ENCODE results near the gene HOXB7. TPM values are rescaled to one million over a fixed set of nuclear protein-coding genes. Genes with fewer than 3 reads are reported as not detected.

HOXB7 gene
- total and polyA plus RNA-seq, 4 donors = 16.6 to 99.7 (median 49.7) TPM

DNA sequence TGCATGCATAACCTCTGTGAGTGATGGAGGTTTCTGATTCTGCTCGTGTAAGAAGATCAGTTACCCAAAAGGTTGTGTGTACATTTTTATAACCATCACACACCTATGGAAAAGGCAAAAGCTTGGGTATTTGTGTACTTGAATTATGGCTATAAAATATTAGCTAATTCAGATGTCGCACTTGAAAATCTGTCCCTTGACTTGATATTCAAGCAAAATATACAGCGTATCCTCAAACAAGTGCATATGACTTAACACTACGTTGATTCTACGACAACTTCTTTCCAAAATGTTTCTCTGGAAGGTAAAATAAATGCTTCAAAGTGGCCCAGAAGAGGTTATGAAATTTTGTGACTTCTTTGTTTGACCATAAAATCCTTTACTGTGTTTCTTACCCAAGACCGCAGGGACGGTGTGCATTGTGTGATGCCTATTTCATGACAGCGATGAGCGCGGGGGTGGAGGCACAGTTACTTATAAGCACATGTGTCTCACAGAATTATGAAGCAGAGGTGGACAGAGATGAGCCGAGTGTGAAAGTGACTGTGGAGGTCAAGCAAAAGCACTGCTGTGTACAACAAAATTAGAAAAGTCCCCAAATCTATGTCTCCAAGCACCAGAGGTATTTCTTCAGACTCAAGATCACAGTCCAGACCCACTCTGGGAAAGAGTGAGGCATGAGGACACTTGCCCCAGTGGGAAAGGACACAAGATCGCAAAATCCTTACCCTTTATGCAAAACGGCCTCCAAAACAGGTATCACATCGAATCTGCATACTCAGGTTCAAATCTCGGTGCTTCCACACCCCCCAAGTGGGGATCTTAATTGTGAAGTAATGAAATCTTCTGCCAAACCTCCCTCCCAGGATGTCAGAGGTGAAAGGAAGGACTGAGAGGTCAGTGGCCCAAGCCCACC lies 19.4 kb upstream of the HOXB7 start:
- peak in 1 of 6 donors; percentile 49 for DNase-seq (ENCODE audit: low read depth in 4 of 6, low spot score in 6 of 6)
- Histone ChIP-seq H3K27me3 (ENCODE audit: control insufficient read depth, insufficient read depth, low read length) (peaks cover 59% of the 10 kb centered on the region), H3K4me3 (ENCODE audit: low read depth, low read length) (no peak overlapping the region), H3K27ac (ENCODE audit: low read depth, low read length) (no peak overlapping the region), H3K4me1 (ENCODE audit: control insufficient read depth, insufficient read depth, low read length) (peaks cover 42% of the 10 kb centered on the region), H3K9me3 (ENCODE audit: control insufficient read depth, insufficient read depth, low read length) (no peaks in the 10 kb centered on the region), H3K36me3 (ENCODE audit: control insufficient read depth, insufficient read depth, low read length) (peaks cover 4% of the 10 kb centered on the region)
- 45% methylated on average over 7 of the region's 15 CpGs for WGBS (ENCODE audit: insufficient coverage)

DNA sequence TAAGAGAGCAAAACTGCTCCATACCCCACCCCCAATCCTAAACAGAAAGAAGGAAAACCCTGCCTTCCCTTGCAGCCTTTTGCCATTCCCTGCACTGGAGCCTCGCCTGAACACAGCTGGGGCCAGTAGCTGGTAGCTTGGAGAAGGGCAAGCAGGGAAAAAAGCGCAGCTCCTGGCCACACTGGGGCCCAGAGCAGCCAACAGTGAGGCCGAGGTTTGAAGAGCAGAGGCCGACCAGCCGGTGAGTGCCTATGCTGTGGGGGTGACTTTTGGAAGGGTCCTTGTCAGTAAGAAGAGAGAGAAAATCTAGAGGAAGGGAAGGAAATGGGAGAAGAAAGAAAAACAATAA lies 18.6 kb upstream of the HOXB7 start:
- WGBS (ENCODE audit: insufficient coverage) = 57% methylated on average over 5 of the region's 5 CpGs
- peaks cover 57% of the 10 kb centered on the region for H3K27me3 ChIP-seq (ENCODE audit: control insufficient read depth, insufficient read depth, low read length)
- H3K4me1 ChIP-seq (ENCODE audit: control insufficient read depth, insufficient read depth, low read length) = peaks cover 44% of the 10 kb centered on the region
- H3K36me3 ChIP-seq (ENCODE audit: control insufficient read depth, insufficient read depth, low read length) = peaks cover 4% of the 10 kb centered on the region
- peak in 1 of 6 donors; percentile 17 for DNase-seq (ENCODE audit: low read depth in 4 of 6, low spot score in 6 of 6)
- H3K27ac ChIP-seq (ENCODE audit: low read depth, low read length) = no peak overlapping the region
- no peaks in the 10 kb centered on the region for H3K9me3 ChIP-seq (ENCODE audit: control insufficient read depth, insufficient read depth, low read length)
- no peak overlapping the region for H3K4me3 ChIP-seq (ENCODE audit: low read depth, low read length)

- WGBS (ENCODE audit: insufficient coverage) = 56% methylated on average over 2 of the region's 5 CpGs
Measured at GRCh38 chr17:48628649-48629410, 18.0 kb upstream of the HOXB7 start.

DNA sequence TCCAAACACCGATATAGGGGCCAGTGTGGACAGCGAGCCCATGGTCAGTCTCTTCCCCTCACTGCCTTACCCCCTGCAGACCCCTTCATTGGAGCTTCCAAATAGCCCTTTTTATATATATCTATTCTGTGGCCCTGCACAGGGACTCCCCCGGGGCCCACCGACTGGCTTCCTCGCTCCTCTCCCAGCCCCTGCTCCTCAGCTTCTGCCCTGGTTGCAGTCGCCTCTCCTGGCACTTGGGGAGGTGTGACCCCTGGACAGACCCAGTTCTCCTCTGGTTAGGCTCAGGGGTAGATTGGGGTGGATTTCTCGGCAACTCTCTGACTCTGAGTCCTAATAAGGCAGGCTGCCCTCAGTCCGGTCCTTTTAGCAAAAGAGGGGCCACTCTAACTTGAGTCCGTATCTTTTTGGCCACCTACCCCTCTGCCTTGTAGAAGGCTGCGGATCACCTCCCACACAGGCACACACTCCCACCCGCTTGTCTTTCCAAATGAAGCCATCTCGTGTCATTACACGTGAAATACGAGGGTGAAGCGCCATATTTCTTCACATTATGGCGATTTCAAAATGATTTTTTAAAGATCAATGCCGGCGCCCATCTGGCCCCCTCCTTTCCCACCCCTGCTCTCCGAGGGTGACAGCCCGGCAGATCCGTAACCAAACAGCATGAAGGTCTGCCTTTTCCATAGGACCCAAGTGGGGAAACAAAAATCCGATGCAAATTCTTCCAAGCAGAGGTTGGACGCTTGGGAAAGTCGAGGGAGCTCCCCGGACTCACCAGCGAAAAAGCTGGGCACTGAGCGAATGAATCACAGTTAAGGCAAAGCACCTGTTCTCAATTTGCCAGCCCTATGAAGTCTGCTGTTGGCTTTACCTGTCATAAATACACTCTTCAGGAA lies 17.1 kb upstream of the HOXB7 start:
- H3K27ac ChIP-seq (ENCODE audit: low read depth, low read length) = peak overlapping the region; percentile 93
- H3K9me3 ChIP-seq (ENCODE audit: control insufficient read depth, insufficient read depth, low read length) = no peaks in the 10 kb centered on the region
- no peaks in the 10 kb centered on the region for H3K36me3 ChIP-seq (ENCODE audit: control insufficient read depth, insufficient read depth, low read length)
- H3K4me1 ChIP-seq (ENCODE audit: control insufficient read depth, insufficient read depth, low read length) = peaks cover 42% of the 10 kb centered on the region
- DNase-seq (ENCODE audit: low read depth in 4 of 6, low spot score in 6 of 6) = peak in 1 of 6 donors; percentile 51
- WGBS (ENCODE audit: insufficient coverage) = 30% methylated on average over 24 of the region's 27 CpGs
- H3K27me3 ChIP-seq (ENCODE audit: control insufficient read depth, insufficient read depth, low read length) = peaks cover 51% of the 10 kb centered on the region
- H3K4me3 ChIP-seq (ENCODE audit: low read depth, low read length) = no peak overlapping the region

More at GRCh38 chr17:48628649-48629410, 18.0 kb upstream of the HOXB7 start:
- H3K4me3 ChIP-seq (ENCODE audit: low read depth, low read length) = no peak overlapping the region
- no peaks in the 10 kb centered on the region for H3K9me3 ChIP-seq (ENCODE audit: control insufficient read depth, insufficient read depth, low read length)
- peaks cover 54% of the 10 kb centered on the region for H3K27me3 ChIP-seq (ENCODE audit: control insufficient read depth, insufficient read depth, low read length)
- H3K4me1 ChIP-seq (ENCODE audit: control insufficient read depth, insufficient read depth, low read length) = peaks cover 41% of the 10 kb centered on the region
- H3K36me3 ChIP-seq (ENCODE audit: control insufficient read depth, insufficient read depth, low read length) = peaks cover 3% of the 10 kb centered on the region
- DNase-seq (ENCODE audit: low read depth in 4 of 6, low spot score in 6 of 6) = peak in 1 of 6 donors; percentile 42
- no peak overlapping the region for H3K27ac ChIP-seq (ENCODE audit: low read depth, low read length)

GRCh38 chr17:48627118-48627597 lies 16.3 kb upstream of the HOXB7 start:
- WGBS (ENCODE audit: insufficient coverage) = 20% methylated on average over 1 of the region's 5 CpGs
- H3K36me3 ChIP-seq (ENCODE audit: control insufficient read depth, insufficient read depth, low read length) = no peaks in the 10 kb centered on the region
- peak overlapping the region; percentile 73 for H3K4me3 ChIP-seq (ENCODE audit: low read depth, low read length)
- DNase-seq (ENCODE audit: low read depth in 4 of 6, low spot score in 6 of 6) = no peak
- peaks cover 45% of the 10 kb centered on the region for H3K4me1 ChIP-seq (ENCODE audit: control insufficient read depth, insufficient read depth, low read length)
- H3K27ac ChIP-seq (ENCODE audit: low read depth, low read length) = peak overlapping the region; percentile 93
- peaks cover 45% of the 10 kb centered on the region for H3K27me3 ChIP-seq (ENCODE audit: control insufficient read depth, insufficient read depth, low read length)
- H3K9me3 ChIP-seq (ENCODE audit: control insufficient read depth, insufficient read depth, low read length) = no peaks in the 10 kb centered on the region

DNA sequence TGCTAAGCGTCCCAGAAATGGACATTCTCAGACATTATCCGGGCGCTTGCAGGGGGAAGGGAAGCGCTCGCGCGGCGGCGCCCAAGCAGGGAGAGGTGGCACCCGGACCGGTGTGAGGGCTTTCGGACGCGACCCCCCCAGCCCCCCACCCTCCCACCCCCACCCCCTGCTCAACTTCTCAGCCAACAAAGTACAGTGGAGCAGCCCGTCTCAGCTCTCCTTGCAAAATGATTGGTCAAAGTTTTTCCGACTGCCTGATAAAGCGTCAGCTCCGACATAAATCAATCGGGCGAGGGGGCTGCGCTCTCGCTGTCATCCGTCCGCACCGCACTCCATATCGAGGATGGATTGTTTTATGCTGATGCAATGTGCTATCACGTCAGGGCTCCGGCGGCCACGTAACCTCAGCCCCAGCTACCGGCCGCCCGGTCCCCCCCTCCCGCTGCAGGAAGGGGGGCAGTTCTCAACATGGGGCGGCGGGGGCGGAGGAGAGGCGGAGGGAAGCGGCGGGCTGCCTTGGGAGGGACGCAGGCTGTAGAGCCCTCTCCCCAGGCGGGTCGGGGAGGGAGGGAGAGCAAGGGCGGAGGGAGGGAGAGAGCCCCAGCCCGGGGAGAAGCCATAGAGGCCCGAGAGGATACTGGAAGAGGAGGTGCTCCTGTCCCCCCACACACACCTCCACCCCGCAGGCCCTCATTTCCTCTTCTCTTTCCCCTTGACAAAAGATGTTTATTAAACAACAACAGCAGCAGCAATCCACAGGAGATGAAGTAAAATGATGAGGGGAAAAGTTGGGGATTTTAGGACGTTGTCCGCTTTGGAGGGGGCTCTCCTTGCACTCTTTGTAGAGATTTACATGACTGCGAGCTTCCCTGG lies 15.7 kb upstream of the HOXB7 start, which contains the start of gene HOXB9:
Gene HOXB9, minus strand, starts transcription at position 114 of the 873 bp plus-strand sequence. Its CDS starts 89 bp downstream, at position 25.
- H3K9me3 ChIP-seq (ENCODE audit: control insufficient read depth, insufficient read depth, low read length) = no peaks in the 10 kb centered on the region
- 3% methylated on average over 26 of the region's 50 CpGs for WGBS (ENCODE audit: insufficient coverage)
- DNase-seq (ENCODE audit: low read depth in 4 of 6, low spot score in 6 of 6) = peak in 4 of 6 donors; percentile 57 to 96 (median 68)
- H3K27me3 ChIP-seq (ENCODE audit: control insufficient read depth, insufficient read depth, low read length) = peaks cover 38% of the 10 kb centered on the region
- H3K36me3 ChIP-seq (ENCODE audit: control insufficient read depth, insufficient read depth, low read length) = peaks cover 2% of the 10 kb centered on the region
- peaks cover 52% of the 10 kb centered on the region for H3K4me1 ChIP-seq (ENCODE audit: control insufficient read depth, insufficient read depth, low read length)
- peak within 1 kb of the TSS; percentile 73 for H3K4me3 ChIP-seq (ENCODE audit: low read depth, low read length)
- peak within 1 kb of the TSS; percentile 93 for H3K27ac ChIP-seq (ENCODE audit: low read depth, low read length)

DNA sequence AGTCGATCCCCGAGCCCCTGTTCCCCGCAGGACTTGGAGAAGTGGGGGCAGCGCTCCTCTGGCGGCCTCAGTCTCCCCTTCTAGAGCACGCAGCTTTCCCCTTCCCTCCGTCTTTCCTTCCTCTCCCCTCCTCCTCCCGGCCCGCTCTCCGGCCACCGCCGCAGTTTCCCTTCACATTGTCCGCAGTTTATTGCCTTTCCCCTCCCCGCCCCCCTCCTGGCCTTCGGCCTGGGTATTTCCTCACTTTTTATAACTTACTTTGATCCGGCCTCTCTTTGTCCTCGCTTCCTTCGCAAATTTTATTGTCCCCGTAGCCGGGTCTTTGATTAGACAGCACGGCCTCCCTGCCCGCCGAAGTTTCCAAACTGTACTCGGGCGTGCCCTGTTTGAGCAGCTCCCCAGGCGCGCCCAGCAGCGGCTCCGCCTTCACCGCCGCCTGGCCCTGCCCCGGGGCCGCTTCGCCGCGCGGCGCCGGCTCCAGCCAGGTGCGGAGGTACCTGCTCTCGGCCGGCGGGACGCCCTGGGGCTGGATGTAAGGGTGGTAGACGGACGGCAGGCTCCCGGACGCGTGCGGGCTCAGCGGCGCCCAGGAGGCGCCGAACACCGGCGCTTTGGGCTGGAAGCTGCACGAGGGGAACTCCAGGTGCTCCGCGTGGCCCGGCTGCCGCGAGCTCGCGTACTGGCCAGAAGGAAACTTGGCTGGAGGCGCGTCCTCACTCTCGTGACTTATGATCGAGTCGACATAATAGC lies 14.9 kb upstream of the HOXB7 start:
- Histone ChIP-seq H3K36me3 (ENCODE audit: control insufficient read depth, insufficient read depth, low read length) (peaks cover 4% of the 10 kb centered on the region), H3K9me3 (ENCODE audit: control insufficient read depth, insufficient read depth, low read length) (no peaks in the 10 kb centered on the region), H3K27ac (ENCODE audit: low read depth, low read length) (peak overlapping the region; percentile 93), H3K4me3 (ENCODE audit: low read depth, low read length) (peak overlapping the region; percentile 73), H3K27me3 (ENCODE audit: control insufficient read depth, insufficient read depth, low read length) (peaks cover 33% of the 10 kb centered on the region), H3K4me1 (ENCODE audit: control insufficient read depth, insufficient read depth, low read length) (peaks cover 60% of the 10 kb centered on the region)
- peak in 3 of 6 donors; percentile 46 to 62 (median 55) for DNase-seq (ENCODE audit: low read depth in 4 of 6, low spot score in 6 of 6)
- whole genome bisulfite sequencing (ENCODE audit: insufficient coverage) = under 1% methylated on average over 68 of the region's 69 CpGs
